H1 (cell line): ENCODE measurements around the gene RPL7L1.
A peak's percentile ranks its signal among the peaks of the same experiment; 100 is the strongest.

Experiments used
- BCL11A ChIP-seq, 2 experiments: IDR thresholded peaks; one replicate each; pipeline ENCODE4 v1.6.1; 2011; ENCODE audit warnings: low read depth in 2 of 2, low read length in 2 of 2, mild to moderate bottlenecking in 2 of 2
- CHD1 ChIP-seq: IDR thresholded peaks from 2 replicates; pipeline ENCODE4 v1.6.1; 2012; ENCODE audit warnings: low read depth, low read length, improper control_type of control experiment
- CHD2 ChIP-seq: IDR thresholded peaks from 2 replicates; pipeline ENCODE4 v1.6.1; 2012; ENCODE audit warnings: low read length, improper control_type of control experiment
- EP300 ChIP-seq, 2 experiments: IDR thresholded peaks; 1 replicate in 1 of 2; 2 replicates in 1 of 2; pipeline ENCODE4 v1.6.1; 2011 to 2012; ENCODE audit warnings: low read depth in 2 of 2, low read length in 2 of 2, mild to moderate bottlenecking in 2 of 2, borderline replicate concordance in 1 of 2, inconsistent platforms in 1 of 2, moderate library complexity in 1 of 2
- GABPA ChIP-seq: IDR thresholded peaks from 2 replicates; pipeline ENCODE4 v1.6.1; 2011; ENCODE audit warnings: mild to moderate bottlenecking, low read length, moderate library complexity, borderline replicate concordance; ENCODE audit not compliant: insufficient read depth
- GTF2F1 ChIP-seq: IDR thresholded peaks from 2 replicates; pipeline ENCODE4 v1.6.1; 2012; ENCODE audit warnings: low read depth, low read length, improper control_type of control experiment, borderline replicate concordance
- HDAC6 ChIP-seq: IDR thresholded peaks from one replicate; pipeline ENCODE4 v1.7.1; 2012; ENCODE audit warnings: low read depth, mild to moderate bottlenecking, inconsistent platforms, low read length, moderate library complexity
- KDM5A ChIP-seq: fragments of 200-600 bp; IDR thresholded peaks from 2 replicates; pipeline ENCODE4 v1.7.1; 2012; ENCODE audit warnings: mild to moderate bottlenecking, low read length, inconsistent platforms, mixed read lengths
- POLR2A ChIP-seq, 2 experiments: IDR thresholded peaks; 1 replicate in 1 of 2; 2 replicates in 1 of 2; pipeline ENCODE4 v1.6.1; 2011; ENCODE audit warnings: low read depth in 2 of 2, low read length in 2 of 2, mild to moderate bottlenecking in 2 of 2; ENCODE audit errors: control extremely low read depth in 1 of 2
- POLR2AphosphoS5 ChIP-seq: IDR thresholded peaks from 2 replicates; pipeline ENCODE4 v1.6.1; 2011; ENCODE audit warnings: low read depth, low read length
- TEAD4 ChIP-seq: IDR thresholded peaks from 2 replicates; pipeline ENCODE4 v1.6.1; 2012; ENCODE audit warnings: low read depth, low read length, inconsistent platforms, mixed read lengths
- ZNF274 ChIP-seq: IDR thresholded peaks from 2 replicates; pipeline ENCODE4 v1.7.0; 2012; ENCODE audit warnings: low read length, borderline replicate concordance; ENCODE audit errors: extremely low read depth
- TF ChIP-seq, protein P1 (sequence below), 3 experiments: IDR thresholded peaks; 1 replicate in 2 of 3; 2 replicates in 1 of 3; pipeline versions ENCODE4 v1.5.1 to v1.6.1; 2011; ENCODE audit warnings: low read length in 3 of 3, mild to moderate bottlenecking in 3 of 3, inconsistent platforms in 2 of 3, low read depth in 1 of 3, moderate library complexity in 1 of 3; ENCODE audit not compliant: insufficient read depth in 1 of 3; ENCODE audit errors: control extremely low read depth in 1 of 3
- TF ChIP-seq, protein P2 (sequence below): IDR thresholded peaks from 2 replicates; pipeline ENCODE4 v1.6.1; 2011; ENCODE audit warnings: low read length, improper control_type of control experiment

GRCh38 chr6:42928986-42929820 lies 49.8 kb downstream of the RPL7L1 start, which contains the start of gene CNPY3:
- TF ChIP-seq, protein P1, sequence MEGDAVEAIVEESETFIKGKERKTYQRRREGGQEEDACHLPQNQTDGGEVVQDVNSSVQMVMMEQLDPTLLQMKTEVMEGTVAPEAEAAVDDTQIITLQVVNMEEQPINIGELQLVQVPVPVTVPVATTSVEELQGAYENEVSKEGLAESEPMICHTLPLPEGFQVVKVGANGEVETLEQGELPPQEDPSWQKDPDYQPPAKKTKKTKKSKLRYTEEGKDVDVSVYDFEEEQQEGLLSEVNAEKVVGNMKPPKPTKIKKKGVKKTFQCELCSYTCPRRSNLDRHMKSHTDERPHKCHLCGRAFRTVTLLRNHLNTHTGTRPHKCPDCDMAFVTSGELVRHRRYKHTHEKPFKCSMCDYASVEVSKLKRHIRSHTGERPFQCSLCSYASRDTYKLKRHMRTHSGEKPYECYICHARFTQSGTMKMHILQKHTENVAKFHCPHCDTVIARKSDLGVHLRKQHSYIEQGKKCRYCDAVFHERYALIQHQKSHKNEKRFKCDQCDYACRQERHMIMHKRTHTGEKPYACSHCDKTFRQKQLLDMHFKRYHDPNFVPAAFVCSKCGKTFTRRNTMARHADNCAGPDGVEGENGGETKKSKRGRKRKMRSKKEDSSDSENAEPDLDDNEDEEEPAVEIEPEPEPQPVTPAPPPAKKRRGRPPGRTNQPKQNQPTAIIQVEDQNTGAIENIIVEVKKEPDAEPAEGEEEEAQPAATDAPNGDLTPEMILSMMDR (IDR thresholded peaks at IDR 0.05; ENCODE audit: control extremely low read depth in 1 of 3, insufficient read depth in 1 of 3, low read depth in 1 of 3, low read length in 3 of 3): no peak
- TF ChIP-seq TEAD4 (no peak), CHD1 (peak; percentile 65; the same call in 1 of the 2 replicates), HDAC6 (no peak), KDM5A (no peak), POLR2A (IDR thresholded peaks at IDR 0.05; ENCODE audit: control extremely low read depth in 1 of 2, low read depth in 2 of 2, low read length in 2 of 2) (peak; percentile 56 to 73), EP300 (IDR thresholded peaks at IDR 0.05; ENCODE audit: borderline replicate concordance in 1 of 2, low read depth in 2 of 2, low read length in 2 of 2) (no peak), POLR2AphosphoS5 (peak; percentile 45; the same call in 1 of the 2 replicates), GABPA (peak; percentile 71; the same call in 1 of the 2 replicates), BCL11A (IDR thresholded peaks at IDR 0.05; ENCODE audit: low read depth in 2 of 2, low read length in 2 of 2) (no peak), CHD2 (peak; percentile 83), ZNF274 (no peak), GTF2F1 (no peak; the same call in 1 of the 2 replicates)
- TF ChIP-seq, protein P2, sequence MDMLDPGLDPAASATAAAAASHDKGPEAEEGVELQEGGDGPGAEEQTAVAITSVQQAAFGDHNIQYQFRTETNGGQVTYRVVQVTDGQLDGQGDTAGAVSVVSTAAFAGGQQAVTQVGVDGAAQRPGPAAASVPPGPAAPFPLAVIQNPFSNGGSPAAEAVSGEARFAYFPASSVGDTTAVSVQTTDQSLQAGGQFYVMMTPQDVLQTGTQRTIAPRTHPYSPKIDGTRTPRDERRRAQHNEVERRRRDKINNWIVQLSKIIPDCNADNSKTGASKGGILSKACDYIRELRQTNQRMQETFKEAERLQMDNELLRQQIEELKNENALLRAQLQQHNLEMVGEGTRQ: peak; percentile 64
